Measurements from ENCODE around the gene TRIM66.

The TRIM66 gene

DNA sequence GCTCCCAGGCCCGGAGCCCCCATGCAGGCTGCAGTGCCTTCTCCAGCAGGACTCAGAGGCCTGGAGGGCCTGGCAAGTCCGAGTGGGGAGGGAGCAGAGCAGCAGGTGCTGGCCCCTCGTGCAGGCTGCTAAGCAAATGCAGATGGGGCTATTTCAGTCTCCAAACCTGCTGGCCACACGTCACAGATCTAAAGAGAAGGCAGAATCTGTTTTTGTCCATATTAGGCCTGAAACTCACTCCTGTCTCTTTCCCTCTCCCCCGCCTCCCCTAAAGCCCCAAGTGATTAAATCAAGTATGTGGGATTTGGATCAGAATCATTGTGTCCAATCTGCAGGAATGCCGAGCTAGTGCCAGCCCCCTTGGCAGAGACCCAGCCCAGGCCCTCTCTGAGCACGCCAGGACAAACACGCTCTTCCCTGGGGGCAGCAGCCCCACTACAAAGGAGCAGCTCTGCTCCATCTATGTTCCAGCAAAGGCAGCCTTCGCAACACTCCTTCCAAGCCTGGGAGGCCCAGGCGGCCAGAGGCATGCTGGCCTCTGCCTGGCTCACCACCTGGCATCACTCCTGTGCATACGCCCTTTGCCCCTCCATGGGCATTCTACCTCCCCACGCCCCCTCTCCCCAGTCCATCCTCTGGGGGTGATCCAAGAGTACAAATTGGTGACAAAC, 26.7 kb upstream of the TRIM66 start:
- DNase-seq (ENCODE audit: low read depth): peak; percentile 84
- H3K4me3 ChIP-seq (replicated peaks; ENCODE audit: low read depth, low read length): no peak overlapping the region
- TF ChIP-seq CTCF (IDR thresholded peaks at IDR 0.05; ENCODE audit: low read length, missing control alignments): no peak

DNA sequence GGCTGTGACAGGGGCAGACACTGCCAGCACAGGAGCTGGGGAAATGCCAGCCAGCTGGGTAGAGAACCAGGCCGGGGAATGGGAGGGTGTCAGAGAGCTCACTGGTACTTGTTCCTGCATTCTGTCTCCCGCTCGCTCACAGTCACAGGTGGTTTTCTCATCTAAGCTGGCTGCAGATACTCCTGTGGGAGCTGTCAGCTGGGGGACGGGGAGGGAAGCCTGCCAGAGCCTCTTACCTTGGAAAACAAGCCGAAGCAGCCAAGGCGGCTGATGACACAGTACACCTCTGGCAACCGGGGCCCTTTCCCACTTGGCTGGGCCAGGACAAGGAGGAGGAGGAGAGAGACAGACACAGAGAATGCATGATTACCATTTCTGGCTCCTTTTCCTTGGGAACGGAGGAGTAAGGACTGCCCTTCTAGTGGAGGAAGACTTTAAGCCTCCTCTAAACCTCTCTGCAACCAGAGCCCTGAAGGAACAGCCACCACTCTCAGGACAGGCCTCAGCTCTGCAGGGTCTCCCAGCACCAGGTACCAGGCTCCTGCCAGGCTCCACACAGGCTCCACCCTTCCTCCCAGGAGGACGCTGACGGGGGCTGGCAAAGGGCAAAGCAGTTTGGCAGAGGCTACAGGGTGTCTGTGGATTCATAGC, 25.2 kb upstream of the TRIM66 start:
- no peak for DNase-seq (ENCODE audit: low read depth)
- no peak for TF ChIP-seq CTCF (IDR thresholded peaks at IDR 0.05; ENCODE audit: low read length, missing control alignments)
- no peak overlapping the region for H3K4me3 ChIP-seq (replicated peaks; ENCODE audit: low read depth, low read length)

DNA sequence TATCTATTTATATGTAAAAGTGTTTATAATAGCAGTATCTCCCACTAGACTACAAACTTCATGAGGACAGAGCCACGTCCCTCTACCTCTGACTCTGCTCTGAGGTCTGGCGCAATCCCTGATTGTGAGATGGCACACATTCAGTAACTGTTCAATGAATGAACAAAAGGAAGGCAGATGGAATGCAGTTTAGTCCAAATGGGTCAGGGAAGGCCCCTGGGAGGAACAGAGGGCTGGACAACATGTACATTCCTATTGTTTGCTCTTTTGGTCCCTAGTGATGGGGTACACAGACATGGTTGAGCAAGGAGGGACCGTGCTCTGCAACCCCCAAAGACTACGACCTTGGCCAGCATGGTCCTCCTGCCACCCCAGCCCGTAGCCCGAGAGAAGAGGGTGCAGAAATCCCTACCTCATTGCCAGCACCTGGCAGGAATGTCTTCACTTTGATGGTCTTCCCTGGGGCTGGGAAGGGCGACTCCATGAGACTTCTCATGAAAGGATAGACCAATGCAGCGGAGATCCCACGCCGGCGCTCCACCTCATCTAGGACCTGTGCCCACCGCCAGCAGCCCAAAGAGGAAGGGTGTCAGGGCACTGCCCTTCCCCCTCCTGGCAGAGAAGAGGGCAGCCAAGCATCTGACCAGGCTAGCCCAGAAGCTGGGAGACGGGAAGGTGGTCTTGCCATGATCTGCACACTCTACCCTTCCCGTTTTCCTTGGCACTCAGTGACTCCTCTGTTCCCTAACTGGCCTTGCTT, 24.4 kb upstream of the TRIM66 start:
- H3K4me3 ChIP-seq (replicated peaks; ENCODE audit: low read depth, low read length): no peak overlapping the region
- DNase-seq (ENCODE audit: low read depth): no peak
- no peak for TF ChIP-seq CTCF (IDR thresholded peaks at IDR 0.05; ENCODE audit: low read length, missing control alignments)

- H3K4me3 ChIP-seq (replicated peaks; ENCODE audit: low read depth, low read length): no peak overlapping the region
- DNase-seq (ENCODE audit: low read depth): no peak
- TF ChIP-seq CTCF (IDR thresholded peaks at IDR 0.05; ENCODE audit: low read length, missing control alignments): no peak
Measured at GRCh38 chr11:8705146-8705545, 22.7 kb upstream of the TRIM66 start.

GRCh38 chr11:8704136-8704535, 21.7 kb upstream of the TRIM66 start:
- DNase-seq (ENCODE audit: low read depth): no peak
- no peak overlapping the region for H3K4me3 ChIP-seq (replicated peaks; ENCODE audit: low read depth, low read length)
- no peak for TF ChIP-seq CTCF (IDR thresholded peaks at IDR 0.05; ENCODE audit: low read length, missing control alignments)

- TF ChIP-seq CTCF (IDR thresholded peaks at IDR 0.05; ENCODE audit: low read length, missing control alignments): no peak
- H3K4me3 ChIP-seq (replicated peaks; ENCODE audit: low read depth, low read length): no peak overlapping the region
- no peak for DNase-seq (ENCODE audit: low read depth)
Measured at GRCh38 chr11:8702598-8702915, 20.1 kb upstream of the TRIM66 start.

Data from fibroblast of pulmonary artery (primary cell).